ENCODE results near the gene RPL23. TPM values are rescaled to one million over a fixed set of nuclear protein-coding genes. Genes with fewer than 3 reads are reported as not detected.

Gene RPL23
- total RNA-seq, 2 experiments from 2014 or later = 1,289 to 1,766 TPM

- Histone ChIP-seq H3K9me2 (ENCODE audit: insufficient read depth, low read length) (no peaks in the 10 kb centered on the region), H3K36me3 (ENCODE audit: insufficient read depth, low read length) (peaks cover 91% of the 10 kb centered on the region), H3K27ac (ENCODE audit: low read depth, low read length, poor library complexity, severe bottlenecking) (no peak overlapping the region), H3K79me2 (ENCODE audit: insufficient read depth, low read depth, low read length) (peaks cover 2% of the 10 kb centered on the region; the same call in 1 of the 2 replicates), H3K4me3 (ENCODE audit: low read depth, low read length, poor library complexity, severe bottlenecking) (no peak overlapping the region), H3K9me3 (ENCODE audit: low read length) (no peaks in the 10 kb centered on the region), H4K20me1 (ENCODE audit: insufficient read depth, low read length) (no peaks in the 10 kb centered on the region), H3K4me1 (ENCODE audit: insufficient read depth, low read length, poor library complexity, severe bottlenecking) (peaks cover 25% of the 10 kb centered on the region), H2AFZ (ENCODE audit: low read length) (no peak overlapping the region), H3K4me2 (ENCODE audit: low read length) (no peak overlapping the region)
- no TSS peak for BruUV-seq (replicated peaks)
- TF ChIP-seq EZH2phosphoT487 (IDR thresholded peaks at IDR 0.05; ENCODE audit: borderline replicate concordance, low read depth, low read length) (no peak), CTCF (conservative IDR thresholded peaks at IDR 0.05; ENCODE audit: low read length) (no peak)
- POLR2A ChIA-PET = interaction anchor here (0.6 kb wide), 3 partner anchors 67 to 191 kb away, joined by 3 read pairs; no protein-coding TSS in a partner anchor
- CTCF ChIA-PET (ENCODE audit: unreplicated experiment) = interaction anchor here (0.5 kb wide), 1 partner anchor 352 kb away, joined by 3 read pairs; no protein-coding TSS in a partner anchor
- DNase-seq (ENCODE audit: low spot score) = no peak
- intact Hi-C loops (cut with micrococcal nuclease; ENCODE audit: unreplicated experiment) = no loop called here
These were observed 37.9 kb upstream of the RPL23 start for GRCh38 chr17:38891441-38891840.

- BruUV-seq (replicated peaks) = no TSS peak
- H4K20me1 ChIP-seq (ENCODE audit: insufficient read depth, low read length) = no peaks in the 10 kb centered on the region
- no peak overlapping the region for H3K4me3 ChIP-seq (ENCODE audit: low read depth, low read length, poor library complexity, severe bottlenecking)
- H3K4me2 ChIP-seq (ENCODE audit: low read length) = no peak overlapping the region
- POLR2A ChIA-PET = no interaction called here
- H3K4me1 ChIP-seq (ENCODE audit: insufficient read depth, low read length, poor library complexity, severe bottlenecking) = peaks cover 36% of the 10 kb centered on the region
- peaks cover 91% of the 10 kb centered on the region for H3K36me3 ChIP-seq (ENCODE audit: insufficient read depth, low read length)
- intact Hi-C loops (cut with micrococcal nuclease; ENCODE audit: unreplicated experiment) = no loop called here
- H2AFZ ChIP-seq (ENCODE audit: low read length) = no peak overlapping the region
- CTCF ChIA-PET (ENCODE audit: unreplicated experiment) = no interaction called here
- H3K27ac ChIP-seq (ENCODE audit: low read depth, low read length, poor library complexity, severe bottlenecking) = no peak overlapping the region
- H3K9me2 ChIP-seq (ENCODE audit: insufficient read depth, low read length) = no peaks in the 10 kb centered on the region
- no peaks in the 10 kb centered on the region for H3K9me3 ChIP-seq (ENCODE audit: low read length)
- TF ChIP-seq CTCF (conservative IDR thresholded peaks at IDR 0.05; ENCODE audit: low read length) (no peak), EZH2phosphoT487 (IDR thresholded peaks at IDR 0.05; ENCODE audit: borderline replicate concordance, low read depth, low read length) (no peak)
- H3K79me2 ChIP-seq (ENCODE audit: insufficient read depth, low read depth, low read length) = peaks cover 12% of the 10 kb centered on the region; the same call in 1 of the 2 replicates
- DNase-seq (ENCODE audit: low spot score) = no peak
These were observed 36.9 kb upstream of the RPL23 start for GRCh38 chr17:38890410-38890746.

GRCh38 chr17:38889745-38890409 lies 36.4 kb upstream of the RPL23 start:
- no peak for DNase-seq (ENCODE audit: low spot score)
- Histone ChIP-seq H3K4me3 (ENCODE audit: low read depth, low read length, poor library complexity, severe bottlenecking) (no peak overlapping the region), H3K4me2 (ENCODE audit: low read length) (no peak overlapping the region), H4K20me1 (ENCODE audit: insufficient read depth, low read length) (no peaks in the 10 kb centered on the region), H3K79me2 (ENCODE audit: insufficient read depth, low read depth, low read length) (peaks cover 16% of the 10 kb centered on the region; the same call in 1 of the 2 replicates), H3K36me3 (ENCODE audit: insufficient read depth, low read length) (peaks cover 93% of the 10 kb centered on the region), H3K9me3 (ENCODE audit: low read length) (no peaks in the 10 kb centered on the region), H3K9me2 (ENCODE audit: insufficient read depth, low read length) (no peaks in the 10 kb centered on the region), H3K27ac (ENCODE audit: low read depth, low read length, poor library complexity, severe bottlenecking) (no peak overlapping the region), H2AFZ (ENCODE audit: low read length) (no peak overlapping the region), H3K4me1 (ENCODE audit: insufficient read depth, low read length, poor library complexity, severe bottlenecking) (peaks cover 39% of the 10 kb centered on the region)
- ChIA-PET POLR2A (no interaction called here), CTCF (ENCODE audit: unreplicated experiment) (no interaction called here)
- no peak for TF ChIP-seq CTCF (conservative IDR thresholded peaks at IDR 0.05; ENCODE audit: low read length)
- TF ChIP-seq EZH2phosphoT487 (IDR thresholded peaks at IDR 0.05; ENCODE audit: borderline replicate concordance, low read depth, low read length) = no peak
- no TSS peak for BruUV-seq (replicated peaks)
- intact Hi-C loops (cut with micrococcal nuclease; ENCODE audit: unreplicated experiment) = no loop called here
